ENCODE data around the gene NIPAL3.

Gene NIPAL3

DNA sequence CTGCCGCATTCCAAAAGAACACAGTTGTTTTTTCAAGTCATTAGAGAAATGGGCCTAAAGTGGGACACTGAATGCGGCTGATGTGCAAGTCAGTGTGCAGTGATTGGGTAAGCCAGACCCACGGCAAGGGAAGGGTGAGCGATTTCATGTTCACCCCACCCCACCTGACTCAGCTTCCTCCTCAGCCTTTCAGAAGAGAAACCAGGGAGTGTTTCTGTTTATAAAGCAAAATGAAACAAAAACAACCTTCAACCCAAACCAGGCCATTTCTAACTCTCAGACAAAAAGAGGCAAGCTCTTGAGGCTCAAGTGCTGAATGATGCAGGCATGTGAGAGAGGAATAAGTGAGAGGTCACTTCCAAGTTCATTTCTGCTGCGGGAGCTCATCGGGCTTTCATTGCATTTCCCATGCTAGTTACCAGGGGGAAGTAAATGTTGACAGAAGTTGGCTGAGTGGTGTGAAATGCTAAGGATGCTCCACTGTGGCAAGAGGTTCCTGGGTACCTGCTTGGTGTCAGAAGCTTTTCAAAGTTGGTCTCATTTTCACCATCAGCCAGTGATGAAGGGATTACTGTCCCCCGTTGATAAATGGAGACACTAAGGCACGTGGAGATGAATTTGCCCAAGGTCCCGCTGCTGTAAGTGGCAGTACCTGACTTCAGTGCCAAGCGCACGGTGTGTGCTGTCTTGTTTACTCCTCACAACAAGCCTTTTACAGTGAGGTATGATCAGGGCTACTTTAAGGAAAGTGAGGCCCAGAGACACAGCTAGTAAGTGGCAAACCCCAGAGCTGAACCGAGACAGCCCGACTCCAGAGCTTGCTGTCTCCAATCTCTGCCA, 31.1 kb upstream of the NIPAL3 start:
- Histone ChIP-seq H3K9me2 (replicated peaks; ENCODE audit: insufficient read depth, low read length) (no peaks in the 10 kb centered on the region), H3K27me3 (ENCODE audit: low read length) (no peaks in the 10 kb centered on the region), H3K27ac (ENCODE audit: low read depth, low read length) (no peak overlapping the region), H3K4me3 (ENCODE audit: insufficient read depth, low read length, poor library complexity, severe bottlenecking) (no peak overlapping the region), H3F3A (ENCODE audit: insufficient read depth) (no peaks in the 10 kb centered on the region), H3K9me3 (ENCODE audit: insufficient read depth, low read length) (no peaks in the 10 kb centered on the region), H3K9ac (ENCODE audit: low read length) (no peak overlapping the region), H3K36me3 (ENCODE audit: low read length) (no peaks in the 10 kb centered on the region), H3K4me2 (ENCODE audit: low read depth, low read length, poor library complexity, severe bottlenecking) (no peak overlapping the region), H2AFZ (ENCODE audit: low read depth, low read length, severe bottlenecking) (no peak overlapping the region), H3K79me2 (ENCODE audit: insufficient read depth, low read length) (no peaks in the 10 kb centered on the region), H4K20me1 (ENCODE audit: low read depth, low read length) (no peaks in the 10 kb centered on the region)
- no peak for TF ChIP-seq EZH2phosphoT487 (conservative IDR thresholded peaks at IDR 0.05; ENCODE audit: low read length)
- TF ChIP-seq, protein P1, sequence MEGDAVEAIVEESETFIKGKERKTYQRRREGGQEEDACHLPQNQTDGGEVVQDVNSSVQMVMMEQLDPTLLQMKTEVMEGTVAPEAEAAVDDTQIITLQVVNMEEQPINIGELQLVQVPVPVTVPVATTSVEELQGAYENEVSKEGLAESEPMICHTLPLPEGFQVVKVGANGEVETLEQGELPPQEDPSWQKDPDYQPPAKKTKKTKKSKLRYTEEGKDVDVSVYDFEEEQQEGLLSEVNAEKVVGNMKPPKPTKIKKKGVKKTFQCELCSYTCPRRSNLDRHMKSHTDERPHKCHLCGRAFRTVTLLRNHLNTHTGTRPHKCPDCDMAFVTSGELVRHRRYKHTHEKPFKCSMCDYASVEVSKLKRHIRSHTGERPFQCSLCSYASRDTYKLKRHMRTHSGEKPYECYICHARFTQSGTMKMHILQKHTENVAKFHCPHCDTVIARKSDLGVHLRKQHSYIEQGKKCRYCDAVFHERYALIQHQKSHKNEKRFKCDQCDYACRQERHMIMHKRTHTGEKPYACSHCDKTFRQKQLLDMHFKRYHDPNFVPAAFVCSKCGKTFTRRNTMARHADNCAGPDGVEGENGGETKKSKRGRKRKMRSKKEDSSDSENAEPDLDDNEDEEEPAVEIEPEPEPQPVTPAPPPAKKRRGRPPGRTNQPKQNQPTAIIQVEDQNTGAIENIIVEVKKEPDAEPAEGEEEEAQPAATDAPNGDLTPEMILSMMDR (IDR thresholded peaks at IDR 0.05; ENCODE audit: insufficient read depth, low read length, poor library complexity, severe bottlenecking), result no peak

DNA sequence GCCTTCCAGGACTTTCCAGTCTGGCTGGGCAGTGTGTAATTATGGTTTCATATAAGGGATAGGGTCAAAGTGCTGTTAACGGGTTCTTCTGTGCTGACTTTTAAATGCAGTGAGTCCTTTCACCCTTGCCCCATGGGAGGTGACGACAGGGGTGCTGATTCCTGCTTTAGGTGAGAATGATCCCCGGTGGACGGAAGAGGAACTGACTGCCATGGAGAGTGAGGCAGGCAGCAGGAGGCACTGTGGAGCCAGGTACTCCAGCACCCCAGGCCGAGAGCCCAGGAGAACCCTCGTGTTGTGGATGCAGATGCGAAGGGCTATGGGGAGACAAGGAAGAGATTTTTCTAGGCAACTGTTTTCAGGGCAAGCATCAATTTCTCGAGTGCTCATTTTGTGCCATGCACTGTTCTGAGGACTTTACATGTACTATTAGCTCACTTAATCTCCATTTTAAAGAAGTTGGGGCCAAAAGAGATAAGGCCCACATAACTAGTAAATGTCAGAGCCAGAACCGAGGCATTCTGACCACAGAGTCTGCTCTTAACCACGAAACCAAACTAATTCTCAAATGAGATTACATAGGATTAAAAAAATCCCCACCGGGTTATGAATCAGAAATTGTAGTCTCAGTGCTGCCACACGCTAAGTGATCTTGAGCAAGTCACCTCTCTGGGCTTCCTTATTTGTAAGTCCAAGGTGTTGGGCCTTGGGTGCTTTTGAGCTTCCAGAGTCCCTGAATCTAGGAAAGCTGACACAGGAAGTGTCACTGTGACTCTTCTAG, 30.3 kb upstream of the NIPAL3 start:
- TF ChIP-seq, protein P1 (IDR thresholded peaks at IDR 0.05; ENCODE audit: insufficient read depth, low read length, poor library complexity, severe bottlenecking), result peak; percentile 52
- TF ChIP-seq EZH2phosphoT487 (conservative IDR thresholded peaks at IDR 0.05; ENCODE audit: low read length), result no peak
- H3F3A ChIP-seq (ENCODE audit: insufficient read depth), result no peaks in the 10 kb centered on the region
- H3K9me3 ChIP-seq (ENCODE audit: insufficient read depth, low read length), result no peaks in the 10 kb centered on the region
- no peak overlapping the region for H3K9ac ChIP-seq (ENCODE audit: low read length)
- H2AFZ ChIP-seq (ENCODE audit: low read depth, low read length, severe bottlenecking), result no peak overlapping the region
- no peaks in the 10 kb centered on the region for H3K79me2 ChIP-seq (ENCODE audit: insufficient read depth, low read length)
- no peak overlapping the region for H3K4me2 ChIP-seq (ENCODE audit: low read depth, low read length, poor library complexity, severe bottlenecking)
- H3K4me3 ChIP-seq (ENCODE audit: insufficient read depth, low read length, poor library complexity, severe bottlenecking), result no peak overlapping the region
- no peaks in the 10 kb centered on the region for H3K27me3 ChIP-seq (ENCODE audit: low read length)
- H4K20me1 ChIP-seq (ENCODE audit: low read depth, low read length), result no peaks in the 10 kb centered on the region
- H3K36me3 ChIP-seq (ENCODE audit: low read length), result no peaks in the 10 kb centered on the region
- no peak overlapping the region for H3K27ac ChIP-seq (ENCODE audit: low read depth, low read length)
- H3K9me2 ChIP-seq (replicated peaks; ENCODE audit: insufficient read depth, low read length), result no peaks in the 10 kb centered on the region

GRCh38 chr1:24386241-24386640, 29.4 kb upstream of the NIPAL3 start:
- Histone ChIP-seq H3K79me2 (ENCODE audit: insufficient read depth, low read length) (no peaks in the 10 kb centered on the region), H3K9ac (ENCODE audit: low read length) (no peak overlapping the region), H3F3A (ENCODE audit: insufficient read depth) (no peaks in the 10 kb centered on the region), H2AFZ (ENCODE audit: low read depth, low read length, severe bottlenecking) (no peak overlapping the region), H3K4me3 (ENCODE audit: insufficient read depth, low read length, poor library complexity, severe bottlenecking) (no peak overlapping the region), H3K9me3 (ENCODE audit: insufficient read depth, low read length) (no peaks in the 10 kb centered on the region), H3K9me2 (replicated peaks; ENCODE audit: insufficient read depth, low read length) (no peaks in the 10 kb centered on the region), H3K27me3 (ENCODE audit: low read length) (no peaks in the 10 kb centered on the region), H4K20me1 (ENCODE audit: low read depth, low read length) (no peaks in the 10 kb centered on the region), H3K27ac (ENCODE audit: low read depth, low read length) (no peak overlapping the region), H3K4me2 (ENCODE audit: low read depth, low read length, poor library complexity, severe bottlenecking) (no peak overlapping the region), H3K36me3 (ENCODE audit: low read length) (no peaks in the 10 kb centered on the region)
- no peak for TF ChIP-seq EZH2phosphoT487 (conservative IDR thresholded peaks at IDR 0.05; ENCODE audit: low read length)
- TF ChIP-seq, protein P1 (IDR thresholded peaks at IDR 0.05; ENCODE audit: insufficient read depth, low read length, poor library complexity, severe bottlenecking), result no peak

Measured in SU-DHL-6 (cell line).